Activated naive CD4-positive, alpha-beta T cell treated with anti-CD3 and anti-CD28 coated beads, Interleukin-2, amount 50 U/mL, for 72 hours (primary cell): Measurements from ENCODE around the gene COTL1. TPM values are rescaled to one million over a fixed set of nuclear protein-coding genes. Genes with fewer than 3 reads are reported as not detected.
A peak's percentile ranks its signal among the peaks of the same experiment; 100 is the strongest.
"Not testable (repeated sequence)": the region's sequence is repeated elsewhere in the genome, so short reads cannot be mapped to it uniquely, and the experiment has no call there.

Experiments
- ATAC-seq, 2 donors: fragments of 150-1000 bp; cut with Tn5 transposase; 2 replicates each; pipeline ENCODE4 v1.10.0; 2021; ENCODE audit warnings: mild to moderate bottlenecking in 2 of 2, moderate library complexity in 2 of 2
- DNase-seq, 2 donors: peaks; one replicate each; pipeline ENCODE4 v3.0.0; 2021 to 2022; ENCODE audit warnings: low spot score in 2 of 2
- H3K27ac Mint-ChIP-seq, 2 donors: one replicate each; pipeline ENCODE4 v1.8.0; 2022; ENCODE audit warnings: mild to moderate bottlenecking in 2 of 2, mixed read lengths in 2 of 2
- H3K36me3 Mint-ChIP-seq, 2 donors: one replicate each; pipeline ENCODE4 v1.8.0; 2022; ENCODE audit warnings: mixed read lengths in 2 of 2
- H3K9me3 Mint-ChIP-seq, 2 donors: one replicate each; pipeline ENCODE4 v1.8.0; 2022; ENCODE audit warnings: mixed read lengths in 2 of 2
- total RNA-seq, 2 donors: library from RNA; stranded (reverse); gene quantifications; one replicate each; pipeline ENCODE4 v1.2.3, GENCODE V29; 2022

COTL1 gene
- total RNA-seq, 2 donors from 2014 or later, result 277 to 583 TPM

DNA sequence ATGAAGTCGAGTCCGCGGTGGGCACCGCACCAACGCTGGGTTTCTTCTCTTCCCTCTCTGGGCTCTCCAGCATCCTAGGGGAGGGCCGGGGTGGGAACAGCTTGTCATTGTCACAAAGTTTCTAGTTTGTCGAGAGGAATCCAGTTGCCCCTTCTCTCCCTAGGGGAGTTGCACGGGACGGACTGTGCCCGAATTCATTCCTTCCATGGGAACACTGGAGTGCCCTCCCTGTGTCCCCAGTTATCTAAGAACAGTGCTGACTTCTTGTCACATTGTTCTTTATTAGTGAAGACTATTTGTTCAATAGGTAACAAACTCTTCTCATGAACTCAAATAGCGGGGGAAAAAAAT lies 31.6 kb upstream of the COTL1 start:
- Mint-ChIP-seq H3K27ac (peak overlapping the region in 1 of 2 donors; percentile 40), H3K9me3 (no peaks in the 10 kb centered on the region)
- ATAC-seq, result no peak

DNA sequence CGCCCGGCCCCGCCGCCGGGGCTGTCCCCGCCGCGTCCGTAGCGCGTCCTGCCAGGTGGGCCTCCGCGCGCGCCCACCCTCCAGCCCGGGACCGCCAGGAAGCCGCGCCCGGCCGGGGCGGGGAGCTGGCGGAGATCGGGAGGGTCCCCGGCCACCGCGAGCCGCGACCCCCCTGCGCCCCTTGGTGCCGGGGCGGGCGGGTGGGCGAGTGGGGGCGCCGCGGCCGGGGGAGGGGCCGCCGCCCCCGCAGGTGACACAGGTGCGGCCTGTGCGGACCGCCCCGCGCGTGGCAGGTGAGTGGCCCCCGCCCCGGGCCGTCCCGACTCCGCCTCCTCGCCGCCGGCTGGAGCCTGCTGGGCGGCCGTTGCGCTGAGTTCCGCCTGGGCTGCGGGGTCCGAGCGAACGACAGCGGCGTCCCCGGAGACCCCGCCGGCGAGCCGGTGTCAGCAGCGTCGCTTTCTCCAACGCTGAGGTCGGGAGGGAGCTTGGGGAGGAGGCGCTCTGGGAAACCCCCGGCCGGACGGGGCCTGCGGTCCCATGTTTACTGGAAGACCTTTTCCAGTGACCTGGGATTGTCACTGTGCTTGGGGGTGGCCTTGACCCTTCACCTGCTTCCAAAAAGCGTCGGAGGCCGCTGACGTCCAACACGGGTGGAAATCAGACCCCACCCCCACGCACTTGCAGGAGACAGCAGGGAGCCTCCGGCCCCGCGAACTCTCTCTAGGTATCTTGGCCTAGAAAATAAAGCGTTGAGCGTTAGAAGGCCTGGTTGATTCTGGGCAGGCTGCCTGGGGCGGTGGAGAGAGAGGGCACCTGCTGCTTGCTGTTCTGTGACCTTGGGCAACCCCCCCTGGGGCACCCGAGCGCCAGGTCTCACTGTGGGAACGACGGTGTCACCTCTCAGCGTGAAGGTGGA lies 31.0 kb upstream of the COTL1 start:
- H3K36me3 Mint-ChIP-seq, result peaks cover 10 to 37% of the 10 kb centered on the region in 2 donors
- peak overlapping the region in 1 of 2 donors; percentile 40 for H3K27ac Mint-ChIP-seq
- ATAC-seq (peak; percentile 64 to 70), DNase-seq (peak; percentile 33 to 70)
- no peaks in the 10 kb centered on the region for H3K9me3 Mint-ChIP-seq

More for the DNA sequence above, 31.6 kb upstream of the COTL1 start:
- DNase-seq, result no peak
- H3K36me3 Mint-ChIP-seq, result peaks cover 10 to 37% of the 10 kb centered on the region in 2 donors

DNA sequence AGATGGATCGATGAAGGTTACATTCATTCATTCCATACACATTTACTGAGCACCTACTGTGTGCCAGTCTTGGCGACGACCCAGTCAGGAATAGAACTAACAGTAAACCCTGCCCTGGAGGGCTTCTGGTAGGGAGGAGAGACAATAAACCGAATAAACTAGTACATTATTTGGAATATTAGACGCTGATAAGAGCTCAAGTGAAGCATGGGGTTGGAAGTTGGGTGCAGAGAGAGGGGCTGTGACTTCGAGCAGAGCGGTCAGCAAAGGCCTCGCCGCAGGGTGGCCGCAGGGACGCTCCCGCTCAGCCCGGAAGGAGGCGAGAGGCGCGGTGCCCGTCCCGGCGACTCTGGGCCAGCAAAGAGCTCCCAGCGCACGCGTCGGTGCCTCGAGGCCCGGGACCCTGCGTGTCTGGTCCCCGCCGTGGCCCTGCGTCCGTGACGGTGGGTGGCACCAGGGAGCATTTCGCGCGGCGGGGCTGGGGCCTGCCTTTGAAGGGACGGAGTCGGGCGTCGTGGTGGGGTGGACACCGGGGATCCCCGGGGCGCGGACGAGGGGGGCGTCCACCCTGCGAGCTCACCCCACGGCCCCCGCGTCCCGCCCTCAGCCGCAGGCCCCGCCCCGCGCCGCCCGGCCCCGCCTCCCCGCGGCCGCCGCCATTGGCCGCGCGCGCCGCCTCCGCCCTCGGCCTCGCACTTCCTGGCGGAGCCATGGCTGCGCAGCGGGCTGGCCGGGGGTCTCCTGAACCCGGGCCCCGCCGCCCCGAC lies 30.1 kb upstream of the COTL1 start, which contains the start of gene KLHL36:
Gene KLHL36, plus strand, starts transcription at position 684 of the 767 bp plus-strand sequence. CDS start 2,357 bp downstream, outside the sequence.
- H3K27ac Mint-ChIP-seq, result peak within 1 kb of the TSS; percentile 82 to 90
- ATAC-seq, result peak; percentile 89 to 93

DNA sequence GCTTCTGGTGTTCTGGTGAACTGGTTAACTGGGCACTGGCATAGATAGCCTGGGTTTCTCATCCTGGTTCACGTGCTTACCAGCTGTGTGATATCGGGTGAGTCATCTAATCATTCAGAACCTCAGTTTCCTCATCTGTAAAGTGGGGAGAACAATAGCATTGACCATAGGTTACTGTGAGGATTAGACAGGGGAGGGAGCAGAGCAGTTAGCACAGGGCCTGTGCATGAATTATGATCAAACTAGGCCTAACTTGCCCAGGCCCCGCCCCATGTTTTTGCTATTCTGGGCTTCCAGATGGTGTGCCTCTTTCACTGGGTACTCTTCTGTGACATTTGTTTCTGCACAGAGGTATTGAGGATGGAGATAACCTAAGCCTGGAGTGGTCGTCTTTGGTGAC lies 25.8 kb upstream of the COTL1 start:
- H3K36me3 Mint-ChIP-seq, result peaks cover 5 to 18% of the 10 kb centered on the region in 2 donors
- ATAC-seq (no peak), DNase-seq (no peak)
- H3K9me3 Mint-ChIP-seq, result peaks cover 0 to 11% of the 10 kb centered on the region in 2 donors
- H3K27ac Mint-ChIP-seq, result peak overlapping the region in 1 of 2 donors; percentile 8

More for the DNA sequence above, 30.1 kb upstream of the COTL1 start, which contains the start of gene KLHL36:
- peaks cover 10 to 32% of the 10 kb centered on the region in 2 donors for H3K36me3 Mint-ChIP-seq
- no peaks in the 10 kb centered on the region for H3K9me3 Mint-ChIP-seq
- peak; percentile 79 to 82 for DNase-seq

DNA sequence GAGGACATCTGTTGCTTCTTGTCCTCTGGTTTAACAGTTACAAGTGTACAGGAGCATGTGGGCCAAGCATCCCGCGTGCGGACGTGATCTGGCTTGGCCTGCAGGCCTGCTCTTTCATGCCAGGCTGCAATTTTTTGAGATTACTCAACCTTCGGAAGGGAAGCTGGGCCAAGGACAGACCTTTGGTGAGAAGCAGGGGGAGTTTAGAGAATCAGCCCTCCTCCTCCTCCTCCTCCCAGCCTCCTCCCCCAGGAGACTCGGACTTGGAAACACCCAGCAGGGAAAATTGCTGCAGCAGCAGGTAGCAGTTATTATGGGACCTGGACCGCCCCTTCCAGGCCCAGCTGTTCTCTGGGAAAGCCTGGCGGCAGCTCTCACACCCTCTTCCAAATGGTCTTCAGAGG lies 25.3 kb upstream of the COTL1 start:
- Mint-ChIP-seq H3K36me3 (peaks cover 5 to 18% of the 10 kb centered on the region in 2 donors), H3K9me3 (peaks cover 0 to 11% of the 10 kb centered on the region in 2 donors), H3K27ac (no peak overlapping the region)
- ATAC-seq (no peak), DNase-seq (no peak)

DNA sequence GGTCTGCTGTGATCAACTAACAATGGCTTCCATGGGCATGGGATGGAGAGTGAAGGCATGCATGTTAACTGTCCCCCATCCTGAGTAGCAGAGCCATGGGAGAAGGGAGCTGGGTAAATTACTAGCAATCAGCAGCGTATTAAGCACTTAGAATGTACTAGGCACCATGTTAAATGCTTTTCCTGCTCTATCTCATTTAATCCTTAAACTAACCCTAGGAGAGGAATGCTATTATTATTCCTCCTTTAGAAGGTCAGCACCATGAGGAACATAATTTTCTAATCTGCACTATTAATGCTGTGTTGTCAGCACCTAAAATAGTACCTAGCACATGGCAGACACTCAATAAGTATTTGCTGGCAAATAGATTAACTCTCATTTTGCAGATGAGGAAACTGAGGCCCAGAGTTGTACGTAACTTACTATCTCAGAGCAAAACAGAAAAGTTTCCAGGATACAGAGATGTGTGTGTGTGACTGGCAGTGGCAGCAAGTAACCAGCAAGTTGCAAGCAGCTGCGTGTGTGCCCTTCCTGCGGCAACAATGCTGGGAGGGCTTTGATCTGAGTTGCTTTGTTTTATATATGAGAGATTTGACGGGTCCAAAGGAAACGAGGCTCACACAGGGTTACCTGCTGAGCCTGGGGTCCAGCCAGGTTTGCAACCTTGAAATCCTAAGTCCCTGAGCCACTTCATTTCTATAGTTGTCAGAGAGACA lies 23.9 kb upstream of the COTL1 start:
- ATAC-seq (peak in 1 of 2 donors; percentile 22), DNase-seq (no peak)
- Mint-ChIP-seq H3K9me3 (peaks cover 0 to 11% of the 10 kb centered on the region in 2 donors), H3K27ac (peak overlapping the region in 1 of 2 donors; percentile 50), H3K36me3 (peaks cover 0 to 12% of the 10 kb centered on the region in 2 donors)

DNA sequence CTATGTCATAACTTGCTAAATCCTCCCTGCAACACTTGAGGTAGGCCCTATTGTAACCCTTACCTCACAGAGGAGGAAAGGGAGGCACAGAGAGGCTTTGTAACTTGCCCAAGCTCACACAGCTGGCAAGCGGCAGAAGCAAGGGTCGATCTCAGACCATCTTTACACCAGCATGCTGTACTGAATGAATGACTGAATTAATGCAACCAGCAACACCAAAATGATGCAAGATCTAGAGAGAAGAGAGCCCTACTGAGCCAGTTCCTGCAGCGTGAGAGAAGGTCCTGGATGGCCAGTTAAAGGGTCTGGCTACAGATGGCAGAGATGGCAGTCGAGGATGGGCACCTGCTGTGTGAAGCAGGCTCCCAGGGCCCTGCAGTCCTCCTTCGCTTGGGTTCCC lies 22.3 kb upstream of the COTL1 start:
- no peak for DNase-seq
- H3K9me3 Mint-ChIP-seq, result peaks cover 0 to 11% of the 10 kb centered on the region in 2 donors
- ATAC-seq, result no peak
- peaks cover 0 to 12% of the 10 kb centered on the region in 2 donors for H3K36me3 Mint-ChIP-seq
- H3K27ac Mint-ChIP-seq, result peak overlapping the region in 1 of 2 donors; percentile 50

DNA sequence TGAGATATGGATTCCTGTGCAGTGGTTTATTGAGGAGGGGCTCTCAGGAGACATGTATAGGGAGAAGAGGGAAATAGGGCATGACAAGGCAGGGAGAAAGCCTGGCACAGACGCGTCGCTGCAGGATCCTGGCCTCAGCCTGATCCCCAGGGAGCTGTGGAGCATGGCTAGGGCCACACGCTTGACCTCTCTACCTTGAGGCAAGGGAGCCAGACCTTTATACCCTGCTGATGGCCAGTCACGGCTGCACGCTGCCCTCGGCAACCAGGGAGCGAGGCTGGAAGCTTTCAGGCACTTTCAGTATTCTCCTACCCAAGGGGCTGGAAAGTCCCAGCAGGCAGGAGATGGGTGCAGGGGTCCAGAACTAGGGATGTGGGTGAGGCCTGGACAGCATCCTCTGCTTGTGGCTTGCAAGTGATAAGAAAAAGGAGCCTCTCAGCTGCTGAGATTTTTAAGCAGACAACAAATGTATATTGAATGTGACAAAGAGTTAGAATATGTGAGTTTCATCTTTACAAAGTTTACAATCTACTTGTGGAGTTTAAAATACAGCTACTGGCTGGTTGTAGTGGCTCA lies 20.4 kb upstream of the COTL1 start:
- Mint-ChIP-seq H3K36me3 (peaks cover 0 to 12% of the 10 kb centered on the region in 2 donors), H3K9me3 (peaks cover 0 to 11% of the 10 kb centered on the region in 2 donors), H3K27ac (no peak overlapping the region)
- ATAC-seq (no peak), DNase-seq (no peak)

DNA sequence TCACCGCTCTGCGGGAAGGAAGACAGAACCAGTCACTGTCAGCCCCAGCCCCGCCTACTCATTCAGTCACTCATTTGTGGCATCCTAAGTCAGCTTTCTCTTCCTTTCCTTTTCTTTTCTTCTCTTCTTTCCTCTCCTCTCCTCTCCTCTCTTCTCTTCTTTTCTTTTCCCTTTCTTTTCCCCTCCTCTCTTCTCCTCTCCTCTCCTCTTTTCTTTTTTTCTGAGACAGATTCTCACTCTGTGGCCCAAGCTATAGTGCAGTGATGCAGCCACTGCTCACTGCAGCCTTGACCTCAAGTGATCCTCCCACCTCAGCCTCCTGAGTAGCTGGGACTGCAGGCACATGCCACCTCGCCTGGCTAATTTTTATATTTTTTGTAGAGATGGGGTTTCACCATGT lies 19.8 kb upstream of the COTL1 start:
- ATAC-seq, result no peak
- Mint-ChIP-seq H3K27ac (no peak overlapping the region), H3K9me3 (peaks cover 0 to 11% of the 10 kb centered on the region in 2 donors), H3K36me3 (peaks cover 0 to 12% of the 10 kb centered on the region in 2 donors)
- no peak for DNase-seq

DNA sequence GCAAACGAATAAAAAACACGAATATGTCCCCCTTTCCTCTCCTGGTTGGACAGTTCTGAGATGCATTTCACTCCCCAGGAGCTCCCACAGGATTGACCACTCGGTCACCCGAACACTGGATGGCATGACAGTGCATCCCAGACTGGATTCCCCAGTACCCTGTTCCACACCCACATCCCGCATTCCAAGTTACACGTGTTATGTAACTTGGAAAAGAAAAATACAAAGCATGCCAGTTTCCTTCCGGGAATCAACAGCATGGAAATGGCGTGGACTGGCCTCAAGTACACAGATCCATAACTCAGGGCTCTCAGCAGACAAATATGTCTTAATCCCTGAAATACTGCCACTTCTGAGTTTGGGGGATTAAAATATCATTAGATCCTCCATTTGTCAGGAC lies 17.8 kb upstream of the COTL1 start:
- Mint-ChIP-seq H3K36me3 (peaks cover 0 to 12% of the 10 kb centered on the region in 2 donors), H3K9me3 (peaks cover 0 to 11% of the 10 kb centered on the region in 2 donors), H3K27ac (no peak overlapping the region)
- DNase-seq (no peak), ATAC-seq (no peak)

DNA sequence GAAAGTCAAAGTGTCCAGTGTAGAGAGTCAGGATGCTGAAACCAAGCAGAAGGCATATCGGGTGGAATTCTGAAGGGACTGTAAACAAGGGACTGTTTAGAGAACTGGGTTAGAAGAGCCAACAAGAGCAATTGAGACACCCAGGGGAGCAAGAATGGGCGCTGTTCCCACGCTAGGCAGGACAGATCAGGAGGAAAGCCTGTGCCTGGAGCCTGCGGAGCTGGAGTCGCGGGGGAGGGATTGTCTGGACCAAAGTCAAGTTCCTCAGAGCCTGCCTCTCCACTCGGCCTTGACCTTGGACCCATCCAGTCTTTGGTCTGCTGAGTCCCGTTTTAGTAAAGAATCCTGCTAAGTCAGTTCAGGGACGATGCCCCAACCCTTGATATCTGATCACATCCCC lies 15.7 kb upstream of the COTL1 start:
- no peak overlapping the region for H3K27ac Mint-ChIP-seq
- no peaks in the 10 kb centered on the region for H3K36me3 Mint-ChIP-seq
- DNase-seq, result no peak
- no peaks in the 10 kb centered on the region for H3K9me3 Mint-ChIP-seq
- ATAC-seq, result no peak

DNA sequence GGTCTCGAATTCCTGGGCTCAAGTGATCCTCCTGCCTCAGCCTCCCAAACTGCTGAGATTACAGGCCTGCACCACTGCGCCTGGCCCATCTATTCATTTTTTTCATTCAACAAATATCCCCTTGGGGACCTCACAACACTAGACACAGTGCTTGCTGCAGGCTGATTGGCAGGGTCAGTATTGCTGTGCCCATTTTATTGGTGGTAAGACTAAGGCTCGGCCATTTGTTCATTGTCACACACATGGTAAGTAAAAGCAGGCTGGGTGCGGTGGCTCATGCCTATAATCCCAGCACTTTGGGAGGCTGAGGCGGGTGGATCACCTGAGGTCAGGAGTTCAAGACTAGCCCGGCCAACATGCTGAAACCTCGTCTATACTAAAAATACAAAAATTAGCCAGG lies 15.0 kb upstream of the COTL1 start:
- H3K27ac Mint-ChIP-seq, H3K36me3 Mint-ChIP-seq: not testable (repeated sequence)

DNA sequence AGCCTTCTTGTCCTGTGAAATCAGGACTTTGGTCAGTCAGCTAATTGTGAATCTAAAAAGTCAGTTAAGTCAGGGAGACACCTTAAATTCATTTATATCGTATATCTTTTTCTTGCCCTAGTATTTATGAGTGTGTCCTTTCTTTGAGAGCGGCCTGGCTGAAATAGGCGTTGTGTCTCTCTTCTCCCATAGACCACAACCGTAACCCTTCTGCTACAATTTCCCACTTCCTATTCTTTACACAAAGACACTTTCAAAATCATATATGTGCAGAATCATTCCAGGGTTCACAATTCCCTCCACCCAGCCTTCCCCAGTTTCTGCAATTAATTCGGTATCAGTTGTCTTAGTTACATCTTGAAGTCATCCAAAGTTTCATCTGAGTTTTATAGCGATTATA lies 14.0 kb upstream of the COTL1 start:
- H3K36me3 Mint-ChIP-seq, result no peaks in the 10 kb centered on the region
- no peak for DNase-seq
- no peak overlapping the region for H3K27ac Mint-ChIP-seq
- no peaks in the 10 kb centered on the region for H3K9me3 Mint-ChIP-seq
- no peak for ATAC-seq

More for the DNA sequence above, 15.0 kb upstream of the COTL1 start:
- not testable (repeated sequence) for H3K9me3 Mint-ChIP-seq, ATAC-seq, DNase-seq

DNA sequence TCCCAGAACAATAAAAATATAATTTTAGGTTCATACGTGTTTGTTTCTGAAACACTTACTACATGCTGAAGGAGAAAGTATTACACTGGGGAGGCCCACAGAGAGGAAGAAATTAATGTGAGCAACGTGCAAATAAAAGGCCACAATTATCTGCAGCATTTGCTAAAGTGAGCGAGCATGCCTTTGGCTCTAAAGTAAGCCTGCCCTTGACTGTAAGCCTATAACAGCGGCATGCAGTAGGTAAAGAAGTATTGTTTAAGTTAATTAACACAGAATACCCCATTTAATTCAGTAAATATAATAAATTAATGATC lies 13.2 kb upstream of the COTL1 start:
- peak overlapping the region; percentile 17 to 35 for H3K27ac Mint-ChIP-seq
- H3K36me3 Mint-ChIP-seq, result no peaks in the 10 kb centered on the region
- no peak for DNase-seq
- peak; percentile 16 to 65 for ATAC-seq
- no peaks in the 10 kb centered on the region for H3K9me3 Mint-ChIP-seq

DNA sequence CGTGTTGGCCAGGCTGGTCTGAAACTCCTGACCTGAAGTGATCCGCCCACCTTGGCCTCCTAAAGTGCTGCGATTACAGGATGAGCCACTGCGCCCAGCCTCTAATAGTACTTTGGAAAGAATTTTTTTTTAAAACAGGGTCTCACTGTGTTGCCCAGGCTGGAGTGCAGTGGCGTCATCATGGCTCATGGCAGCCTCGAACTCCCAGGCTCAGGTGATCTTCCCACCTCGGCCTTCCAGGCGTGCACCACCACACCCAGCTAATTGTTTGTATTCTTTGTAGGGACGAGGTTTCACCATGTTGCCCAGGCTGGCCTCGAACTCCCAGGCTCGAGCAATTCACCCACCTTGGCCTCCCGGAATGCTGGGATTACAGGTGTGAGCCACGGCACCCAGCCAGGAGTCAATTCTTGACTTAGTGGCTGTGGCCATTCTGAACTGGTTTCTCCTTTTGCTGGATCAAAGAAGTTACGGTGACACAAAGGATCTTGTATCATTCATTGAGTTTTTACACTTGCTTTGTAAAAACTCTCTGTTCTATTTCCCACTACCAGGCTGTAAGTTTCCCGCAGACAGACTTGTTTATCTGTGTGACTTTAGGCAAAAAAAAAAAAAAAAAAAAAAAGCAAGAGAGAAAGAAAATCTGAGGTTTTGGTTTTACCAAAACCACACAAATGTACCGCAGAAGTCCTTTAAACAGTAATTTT lies 12.7 kb upstream of the COTL1 start:
- Mint-ChIP-seq H3K36me3 (no peaks in the 10 kb centered on the region), H3K9me3 (no peaks in the 10 kb centered on the region), H3K27ac (peak overlapping the region; percentile 17 to 35)
- ATAC-seq (peak; percentile 53 to 81), DNase-seq (no peak)

DNA sequence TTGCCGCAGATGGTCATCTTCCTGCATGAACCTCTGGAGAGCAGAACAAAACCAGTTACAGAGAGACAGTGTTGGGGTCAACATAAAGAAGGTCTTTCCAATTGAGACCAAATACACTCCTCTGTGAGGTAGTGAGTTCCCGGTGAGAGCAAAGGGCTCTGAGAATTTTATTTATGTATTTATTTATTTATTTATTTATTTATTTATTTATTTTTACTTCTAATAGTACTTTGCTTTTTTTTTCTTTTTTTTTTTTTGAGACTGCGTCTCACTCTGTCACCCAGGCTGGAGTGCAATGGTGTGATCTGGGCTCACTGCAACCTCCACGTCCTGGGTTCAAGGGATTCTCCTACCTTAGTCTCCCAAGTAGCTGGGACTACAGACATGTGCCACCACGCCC lies 12.1 kb upstream of the COTL1 start:
- ATAC-seq, result no peak
- Mint-ChIP-seq H3K27ac (no peak overlapping the region), H3K9me3 (no peaks in the 10 kb centered on the region), H3K36me3 (no peaks in the 10 kb centered on the region)
- no peak for DNase-seq
